GM15510 (cell line): Measurements from ENCODE around the gene PLK3.
A peak's percentile ranks its signal among the peaks of the same experiment; 100 is the strongest.

ENCODE experiments used
- POLR2A ChIP-seq: IDR thresholded peaks from 3 replicates; pipeline ENCODE4 v1.6.1; 2011; ENCODE audit warnings: borderline replicate concordance; ENCODE audit not compliant: insufficient read length; ENCODE audit errors: extremely low read depth

PLK3 gene

GRCh38 chr1:44784094-44785028 lies 15.8 kb upstream of the PLK3 start:
- peak; percentile 46 for TF ChIP-seq POLR2A

- TF ChIP-seq POLR2A, result no peak
Observed at GRCh38 chr1:44785029-44785380, 15.2 kb upstream of the PLK3 start.

GRCh38 chr1:44785501-44786137 lies 14.6 kb upstream of the PLK3 start:
- TF ChIP-seq POLR2A, result no peak

- peak; percentile 29 for TF ChIP-seq POLR2A
Observed at GRCh38 chr1:44786138-44786840, 13.9 kb upstream of the PLK3 start.

- no peak for TF ChIP-seq POLR2A
Observed at GRCh38 chr1:44786841-44787426, 13.2 kb upstream of the PLK3 start.

- no peak for TF ChIP-seq POLR2A
Observed at GRCh38 chr1:44787506-44787905, 12.7 kb upstream of the PLK3 start.

GRCh38 chr1:44788120-44788860 lies 11.9 kb upstream of the PLK3 start, which contains the start of gene BEST4:
BEST4 (minus strand) TSS chr1:44788170; CDS start chr1:44787705, 465 bp downstream.
- no peak for TF ChIP-seq POLR2A

GRCh38 chr1:44790968-44791801 lies 9.0 kb upstream of the PLK3 start:
- no peak for TF ChIP-seq POLR2A

GRCh38 chr1:44792736-44793502 lies 7.3 kb upstream of the PLK3 start:
- TF ChIP-seq POLR2A, result no peak

- no peak for TF ChIP-seq POLR2A
Observed at GRCh38 chr1:44798481-44799365, 1.5 kb upstream of the PLK3 start.

GRCh38 chr1:44801491-44802305 lies 1.5 kb downstream of the PLK3 start:
- no peak for TF ChIP-seq POLR2A
